ENCODE measurements around the gene NFATC2.

Gene NFATC2

DNA sequence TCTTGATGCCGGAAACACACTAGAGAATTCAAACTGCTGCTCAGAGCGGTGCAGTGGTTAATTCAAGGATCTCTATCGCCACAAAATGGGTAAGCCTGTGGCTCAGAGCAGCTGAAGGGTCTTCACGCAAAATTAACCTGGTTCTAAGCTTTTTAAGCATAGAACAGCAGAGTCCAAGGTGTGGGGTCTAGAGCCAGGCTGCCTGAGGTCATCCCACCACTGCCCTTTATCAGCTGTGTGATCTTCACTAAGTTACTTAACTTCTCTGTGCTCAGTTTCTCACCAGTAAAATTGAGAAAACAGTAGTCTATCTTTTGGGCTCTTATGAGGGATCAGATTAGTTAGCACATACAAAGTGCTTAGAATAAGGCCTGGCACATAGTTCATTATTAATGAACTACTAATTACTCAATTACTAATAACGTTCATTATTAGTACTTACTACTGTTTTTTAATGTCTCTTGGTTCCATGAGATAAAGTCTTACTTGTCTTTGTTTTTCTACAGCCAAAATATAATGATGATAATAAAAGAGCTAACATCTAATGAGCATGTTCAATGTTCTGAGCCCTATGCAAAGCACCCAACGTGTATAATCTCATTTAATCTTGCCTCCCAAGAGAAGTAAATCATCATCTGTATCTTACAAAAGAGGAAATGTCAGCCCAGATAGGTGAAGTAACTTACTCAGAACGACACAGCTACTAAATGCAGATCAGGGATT is 92.9 kb downstream of the NFATC2 start:
- H3K4me3 ChIP-seq (ENCODE audit: low read depth, low read length): no peak overlapping the region
- TF ChIP-seq, protein P1, sequence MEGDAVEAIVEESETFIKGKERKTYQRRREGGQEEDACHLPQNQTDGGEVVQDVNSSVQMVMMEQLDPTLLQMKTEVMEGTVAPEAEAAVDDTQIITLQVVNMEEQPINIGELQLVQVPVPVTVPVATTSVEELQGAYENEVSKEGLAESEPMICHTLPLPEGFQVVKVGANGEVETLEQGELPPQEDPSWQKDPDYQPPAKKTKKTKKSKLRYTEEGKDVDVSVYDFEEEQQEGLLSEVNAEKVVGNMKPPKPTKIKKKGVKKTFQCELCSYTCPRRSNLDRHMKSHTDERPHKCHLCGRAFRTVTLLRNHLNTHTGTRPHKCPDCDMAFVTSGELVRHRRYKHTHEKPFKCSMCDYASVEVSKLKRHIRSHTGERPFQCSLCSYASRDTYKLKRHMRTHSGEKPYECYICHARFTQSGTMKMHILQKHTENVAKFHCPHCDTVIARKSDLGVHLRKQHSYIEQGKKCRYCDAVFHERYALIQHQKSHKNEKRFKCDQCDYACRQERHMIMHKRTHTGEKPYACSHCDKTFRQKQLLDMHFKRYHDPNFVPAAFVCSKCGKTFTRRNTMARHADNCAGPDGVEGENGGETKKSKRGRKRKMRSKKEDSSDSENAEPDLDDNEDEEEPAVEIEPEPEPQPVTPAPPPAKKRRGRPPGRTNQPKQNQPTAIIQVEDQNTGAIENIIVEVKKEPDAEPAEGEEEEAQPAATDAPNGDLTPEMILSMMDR (IDR thresholded peaks at IDR 0.05; ENCODE audit: insufficient read depth, low read length, missing control alignments): no peak
- POLR2A ChIA-PET: no interaction called here
- DNase-seq (ENCODE audit: low read depth, low spot score): no peak
- CTCF ChIA-PET: interaction anchor here (0.8 to 1.5 kb wide), 4 partner anchors 145 to 462 kb away, joined by 3 to 4 read pairs (median 4); no protein-coding TSS in a partner anchor

DNA sequence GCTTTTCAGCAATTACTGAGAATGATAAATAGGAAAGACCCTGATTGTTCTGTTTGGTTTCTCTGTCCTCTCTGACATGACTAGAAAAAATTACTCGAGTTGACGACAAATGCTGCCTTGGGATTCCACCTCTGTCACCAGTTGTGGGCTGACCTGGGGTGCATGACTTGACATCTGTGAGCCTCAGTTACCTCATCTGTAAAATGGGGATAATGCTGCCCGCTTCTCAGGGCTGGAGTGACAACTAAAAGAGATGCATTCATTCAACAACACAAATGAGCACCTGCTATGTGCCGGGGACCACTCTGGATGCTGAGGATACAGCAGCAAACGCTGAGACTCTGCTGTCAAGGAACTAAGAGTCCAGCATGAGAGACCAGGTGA is 94.8 kb downstream of the NFATC2 start:
- POLR2A ChIA-PET: interaction anchor here (1.1 to 1.2 kb wide), 2 partner anchors 9 to 39 kb away, joined by 4 to 8 read pairs; no protein-coding TSS in a partner anchor

DNA sequence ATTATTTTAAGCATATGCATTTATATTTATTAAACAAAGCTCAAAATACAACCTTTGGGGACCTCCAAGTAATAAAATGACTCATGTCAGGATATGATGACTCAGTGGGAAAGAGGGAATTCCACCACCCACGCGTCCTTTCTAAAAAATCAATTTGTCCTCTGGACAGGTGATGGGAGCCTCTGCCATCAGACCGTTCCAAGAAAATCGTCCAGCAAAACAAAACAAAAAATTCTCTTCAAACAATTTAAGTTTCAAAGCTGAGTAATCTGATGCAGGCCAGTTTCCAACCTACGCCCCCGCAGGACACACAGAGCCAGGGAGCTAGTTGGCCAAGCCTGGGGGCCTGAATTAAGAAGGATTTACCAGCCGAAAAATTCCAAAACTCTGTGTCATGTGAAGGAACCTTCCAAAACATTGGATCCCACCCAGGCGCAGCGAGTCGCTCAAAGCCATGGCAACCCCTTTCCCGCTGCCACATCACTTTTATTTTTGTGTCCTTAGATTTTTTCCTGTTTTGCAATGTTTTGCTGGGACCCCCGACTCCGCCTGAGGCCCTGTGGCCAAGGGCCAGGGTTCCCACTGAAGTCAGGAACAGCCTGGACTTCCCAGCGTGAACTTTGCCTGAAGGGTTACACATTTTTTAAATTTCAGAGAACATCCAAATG is 95.3 kb downstream of the NFATC2 start:
- no peak overlapping the region for H3K4me3 ChIP-seq (ENCODE audit: low read depth, low read length)
- ChIA-PET POLR2A (interaction anchor here (1.1 to 1.2 kb wide), 2 partner anchors 9 to 39 kb away, joined by 4 to 8 read pairs; no protein-coding TSS in a partner anchor), CTCF (interaction anchor here (0.6 to 1.8 kb wide), 6 partner anchors 9 to 148 kb away, joined by 3 to 5 read pairs (median 4); no protein-coding TSS in a partner anchor)
- TF ChIP-seq, protein P1 (IDR thresholded peaks at IDR 0.05; ENCODE audit: insufficient read depth, low read length, missing control alignments): peak; percentile 1
- DNase-seq (ENCODE audit: low read depth, low spot score): peak; percentile 86

More for the DNA sequence above, 94.8 kb downstream of the NFATC2 start:
- no peak for DNase-seq (ENCODE audit: low read depth, low spot score)
- CTCF ChIA-PET: interaction anchor here (1.2 to 1.4 kb wide), 2 partner anchors 8 to 14 kb away, joined by 4 to 5 read pairs; no protein-coding TSS in a partner anchor
- TF ChIP-seq, protein P1 (IDR thresholded peaks at IDR 0.05; ENCODE audit: insufficient read depth, low read length, missing control alignments): no peak
- no peak overlapping the region for H3K4me3 ChIP-seq (ENCODE audit: low read depth, low read length)

- DNase-seq (ENCODE audit: low read depth, low spot score): no peak
- CTCF ChIA-PET: interaction anchor here (0.6 to 1.8 kb wide), 6 partner anchors 9 to 148 kb away, joined by 3 to 5 read pairs (median 4); no protein-coding TSS in a partner anchor
These were observed 95.9 kb downstream of the NFATC2 start for GRCh38 chr20:51446656-51447055.

GRCh38 chr20:51446230-51446629 is 96.3 kb downstream of the NFATC2 start:
- no peak overlapping the region for H3K4me3 ChIP-seq (ENCODE audit: low read depth, low read length)
- DNase-seq (ENCODE audit: low read depth, low spot score): no peak
- TF ChIP-seq, protein P1 (IDR thresholded peaks at IDR 0.05; ENCODE audit: insufficient read depth, low read length, missing control alignments): no peak
- ChIA-PET CTCF (interaction anchor here (0.8 to 1.8 kb wide), 4 partner anchors 9 to 465 kb away, joined by 3 to 5 read pairs (median 4); no protein-coding TSS in a partner anchor), POLR2A (interaction anchor here (0.5 kb wide), 1 partner anchor 59 kb away, joined by 3 read pairs; no protein-coding TSS in a partner anchor)

More at GRCh38 chr20:51446656-51447055, 95.9 kb downstream of the NFATC2 start:
- H3K4me3 ChIP-seq (ENCODE audit: low read depth, low read length): no peak overlapping the region
- POLR2A ChIA-PET: interaction anchor here (0.5 to 1.2 kb wide), 3 partner anchors 10 to 59 kb away, joined by 3 to 8 read pairs (median 4); no protein-coding TSS in a partner anchor
- TF ChIP-seq, protein P1 (IDR thresholded peaks at IDR 0.05; ENCODE audit: insufficient read depth, low read length, missing control alignments): no peak
